Measurements from ENCODE around the gene GRK3. TPM values are rescaled to one million over a fixed set of nuclear protein-coding genes. Genes with fewer than 3 reads are reported as not detected.
"Not testable (repeated sequence)": the region's sequence is repeated elsewhere in the genome, so short reads cannot be mapped to it uniquely, and the experiment has no call there.

The GRK3 gene
- total RNA-seq, 1 experiment from 2014 or later = 0.37 TPM

DNA sequence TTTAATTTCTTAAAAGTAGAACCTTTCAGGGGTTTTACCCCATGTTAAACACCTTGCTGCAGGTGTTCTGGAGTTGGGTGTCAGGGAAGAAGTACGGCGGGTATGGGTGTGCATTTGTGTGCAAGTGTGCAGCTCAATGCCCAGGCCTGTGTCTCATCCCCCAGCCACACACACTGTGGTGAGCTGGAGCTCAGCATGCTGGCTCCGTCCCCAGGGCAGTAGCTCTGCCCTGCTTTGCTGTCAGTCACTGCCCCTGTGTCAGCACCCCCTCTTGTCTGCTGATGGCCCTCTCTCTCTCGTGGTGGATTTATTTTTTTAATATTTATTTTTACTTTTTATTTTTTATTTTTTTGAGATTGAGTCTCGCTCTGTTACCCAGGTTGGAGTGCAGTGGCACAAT is 141.7 kb downstream of the GRK3 start:
- POLR2A ChIA-PET (ENCODE audit: unreplicated experiment) = no interaction called here
- H4K20me1 ChIP-seq (ENCODE audit: insufficient read depth) = no peaks in the 10 kb centered on the region
- BruUV-seq (replicated peaks) = no TSS peak
- TF ChIP-seq, protein P1, sequence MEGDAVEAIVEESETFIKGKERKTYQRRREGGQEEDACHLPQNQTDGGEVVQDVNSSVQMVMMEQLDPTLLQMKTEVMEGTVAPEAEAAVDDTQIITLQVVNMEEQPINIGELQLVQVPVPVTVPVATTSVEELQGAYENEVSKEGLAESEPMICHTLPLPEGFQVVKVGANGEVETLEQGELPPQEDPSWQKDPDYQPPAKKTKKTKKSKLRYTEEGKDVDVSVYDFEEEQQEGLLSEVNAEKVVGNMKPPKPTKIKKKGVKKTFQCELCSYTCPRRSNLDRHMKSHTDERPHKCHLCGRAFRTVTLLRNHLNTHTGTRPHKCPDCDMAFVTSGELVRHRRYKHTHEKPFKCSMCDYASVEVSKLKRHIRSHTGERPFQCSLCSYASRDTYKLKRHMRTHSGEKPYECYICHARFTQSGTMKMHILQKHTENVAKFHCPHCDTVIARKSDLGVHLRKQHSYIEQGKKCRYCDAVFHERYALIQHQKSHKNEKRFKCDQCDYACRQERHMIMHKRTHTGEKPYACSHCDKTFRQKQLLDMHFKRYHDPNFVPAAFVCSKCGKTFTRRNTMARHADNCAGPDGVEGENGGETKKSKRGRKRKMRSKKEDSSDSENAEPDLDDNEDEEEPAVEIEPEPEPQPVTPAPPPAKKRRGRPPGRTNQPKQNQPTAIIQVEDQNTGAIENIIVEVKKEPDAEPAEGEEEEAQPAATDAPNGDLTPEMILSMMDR (conservative IDR thresholded peaks at IDR 0.05) = no peak
- no peak for TF ChIP-seq EZH2 (IDR thresholded peaks at IDR 0.05; ENCODE audit: low read depth)
- DNase-seq = no peak
- H3F3A ChIP-seq (ENCODE audit: insufficient read depth, low read depth) = no peaks in the 10 kb centered on the region
- H3K36me3 ChIP-seq (ENCODE audit: low read depth) = no peaks in the 10 kb centered on the region
- no peaks in the 10 kb centered on the region for H3K9me2 ChIP-seq (ENCODE audit: insufficient read depth)
- no peak overlapping the region for H2AFZ ChIP-seq
- intact Hi-C loops (cut with micrococcal nuclease; ENCODE audit: unreplicated experiment) = loop anchor here (10.0 kb wide), 2 partner anchors 69 to 471 kb away; no protein-coding TSS in a partner anchor
- H3K79me2 ChIP-seq (ENCODE audit: low read depth) = no peaks in the 10 kb centered on the region
- no peak overlapping the region for H3K4me2 ChIP-seq
- CTCF ChIA-PET = no interaction called here
- H3K27me3 ChIP-seq (ENCODE audit: insufficient read depth, low read depth) = peaks cover 25% of the 10 kb centered on the region; the same call in 1 of the 2 replicates
- no peaks in the 10 kb centered on the region for H3K4me1 ChIP-seq (replicated peaks; ENCODE audit: insufficient read depth)
- H3K4me3 ChIP-seq = no peak overlapping the region
- no peaks in the 10 kb centered on the region for H3K9me3 ChIP-seq (ENCODE audit: insufficient read depth, low read depth)
- no peak overlapping the region for H3K27ac ChIP-seq

DNA sequence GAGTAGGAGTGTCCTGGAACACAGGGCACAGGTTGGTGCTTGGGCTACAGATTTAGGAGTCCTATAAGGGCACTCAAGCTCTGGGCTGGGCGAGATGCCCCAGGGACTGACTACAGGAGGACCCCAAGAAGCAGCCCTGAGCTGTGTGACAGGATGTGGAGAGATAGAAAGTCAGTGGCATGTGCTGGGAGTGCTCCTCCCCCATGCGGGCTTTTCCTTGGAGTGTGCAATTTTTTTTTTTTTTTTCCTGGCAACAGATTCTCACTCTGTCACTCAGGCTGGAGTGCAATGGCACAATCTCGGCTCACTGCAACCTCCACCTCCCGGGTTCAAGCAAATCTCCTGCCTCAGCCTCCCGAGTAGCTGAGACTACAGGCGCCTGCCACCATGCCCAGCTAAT is 144.0 kb downstream of the GRK3 start:
- H3K4me1 ChIP-seq (replicated peaks; ENCODE audit: insufficient read depth); H3K9me3 ChIP-seq (ENCODE audit: insufficient read depth, low read depth); H3K4me2 ChIP-seq; H2AFZ ChIP-seq; H3K4me3 ChIP-seq; H3K9me2 ChIP-seq (ENCODE audit: insufficient read depth); H4K20me1 ChIP-seq (ENCODE audit: insufficient read depth); CTCF ChIA-PET; H3K79me2 ChIP-seq (ENCODE audit: low read depth); DNase-seq; H3K36me3 ChIP-seq (ENCODE audit: low read depth); BruUV-seq (replicated peaks); POLR2A ChIA-PET (ENCODE audit: unreplicated experiment); H3K27ac ChIP-seq; H3F3A ChIP-seq (ENCODE audit: insufficient read depth, low read depth): not testable (repeated sequence)
- intact Hi-C loops (cut with micrococcal nuclease; ENCODE audit: unreplicated experiment) = loop anchor here (10.0 kb wide), 2 partner anchors 66 to 474 kb away; no protein-coding TSS in a partner anchor
- peaks cover 15% of the 10 kb centered on the region; the same call in 1 of the 2 replicates for H3K27me3 ChIP-seq (ENCODE audit: insufficient read depth, low read depth)

DNA sequence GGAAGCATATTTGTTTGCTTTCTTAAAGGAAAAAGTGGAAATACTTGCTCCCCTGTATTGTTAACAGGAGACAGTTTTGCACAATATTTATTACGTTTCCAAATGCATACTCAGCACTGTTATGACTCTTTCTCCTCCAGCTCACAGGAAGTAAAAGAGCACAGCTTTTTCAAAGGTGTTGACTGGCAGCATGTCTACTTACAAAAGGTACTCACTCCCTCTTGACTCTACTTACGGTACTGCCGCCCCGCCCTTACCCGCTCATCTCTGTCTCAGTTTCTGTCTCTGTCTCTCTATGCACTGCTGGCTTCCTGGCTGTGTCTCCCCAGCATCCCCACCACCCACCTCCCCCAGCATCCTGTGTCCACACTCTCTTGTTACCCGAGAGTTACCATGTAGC is 145.3 kb downstream of the GRK3 start:
- POLR2A ChIA-PET (ENCODE audit: unreplicated experiment) = no interaction called here
- CTCF ChIA-PET = no interaction called here

More for the DNA sequence above, 145.3 kb downstream of the GRK3 start:
- TF ChIP-seq, protein P1 (conservative IDR thresholded peaks at IDR 0.05) = no peak
- TF ChIP-seq EZH2 (IDR thresholded peaks at IDR 0.05; ENCODE audit: low read depth) = no peak
- Histone ChIP-seq H3K4me2 (no peak overlapping the region), H3K4me3 (no peak overlapping the region), H3K9me3 (ENCODE audit: insufficient read depth, low read depth) (no peaks in the 10 kb centered on the region), H3F3A (ENCODE audit: insufficient read depth, low read depth) (no peaks in the 10 kb centered on the region), H3K9me2 (ENCODE audit: insufficient read depth) (no peaks in the 10 kb centered on the region), H3K27ac (no peak overlapping the region), H3K27me3 (ENCODE audit: insufficient read depth, low read depth) (peaks cover 13% of the 10 kb centered on the region; the same call in 1 of the 2 replicates), H3K79me2 (ENCODE audit: low read depth) (no peaks in the 10 kb centered on the region), H4K20me1 (ENCODE audit: insufficient read depth) (no peaks in the 10 kb centered on the region), H2AFZ (no peak overlapping the region), H3K4me1 (replicated peaks; ENCODE audit: insufficient read depth) (no peaks in the 10 kb centered on the region), H3K36me3 (ENCODE audit: low read depth) (no peaks in the 10 kb centered on the region)
- no TSS peak for BruUV-seq (replicated peaks)
- intact Hi-C loops (cut with micrococcal nuclease; ENCODE audit: unreplicated experiment) = loop anchor here (10.0 kb wide), 2 partner anchors 65 to 475 kb away; no protein-coding TSS in a partner anchor
- no peak for DNase-seq
